GM06990 (cell line): ENCODE measurements around the gene CCNY.
"Not testable (repeated sequence)": the region's sequence is repeated elsewhere in the genome, so short reads cannot be mapped to it uniquely, and the experiment has no call there.

Source experiments
- DNase-seq: peaks from one replicate; pipeline ENCODE4 v3.0.0-alpha.2; 2011; ENCODE audit not compliant: insufficient read length; ENCODE audit errors: extremely low read depth
- H3K27me3 ChIP-seq: replicated peaks from 2 replicates; pipeline ENCODE4 v1.6.0; 2011; ENCODE audit warnings: low read length; ENCODE audit not compliant: control insufficient read depth, insufficient read depth
- H3K36me3 ChIP-seq: 2 replicates; pipeline ENCODE4 v1.5.1; 2011; ENCODE audit warnings: low read length; ENCODE audit not compliant: control insufficient read depth, insufficient read depth
- H3K4me3 ChIP-seq: replicated peaks from 2 replicates; pipeline ENCODE4 v1.5.1; 2011; ENCODE audit warnings: low read depth, mild to moderate bottlenecking, control low read depth, low read length
- CTCF ChIP-seq: IDR thresholded peaks from 2 replicates; pipeline ENCODE4 v1.5.1; 2011; ENCODE audit warnings: low read length, control low read depth, mild to moderate bottlenecking, inconsistent platforms; ENCODE audit not compliant: insufficient read depth, poor library complexity, severe bottlenecking

CCNY gene

GRCh38 chr10:35526746-35527145 is 190.4 kb downstream of the CCNY start:
- Histone ChIP-seq H3K4me3 (no peak overlapping the region), H3K27me3 (no peaks in the 10 kb centered on the region), H3K36me3 (no peaks in the 10 kb centered on the region; the same call in none of the 2 replicates)
- DNase-seq, result no peak
- no peak for TF ChIP-seq CTCF

- no peak for TF ChIP-seq CTCF
- H3K4me3 ChIP-seq, result no peak overlapping the region
- no peaks in the 10 kb centered on the region for H3K27me3 ChIP-seq
- peaks cover 7% of the 10 kb centered on the region for H3K36me3 ChIP-seq
- no peak for DNase-seq
These were observed 195.8 kb downstream of the CCNY start for GRCh38 chr10:35532141-35532540.

GRCh38 chr10:35533565-35533964 is 197.3 kb downstream of the CCNY start:
- DNase-seq, result no peak
- H3K36me3 ChIP-seq, result peaks cover 7% of the 10 kb centered on the region
- TF ChIP-seq CTCF, result no peak
- H3K27me3 ChIP-seq, result no peaks in the 10 kb centered on the region
- H3K4me3 ChIP-seq, result no peak overlapping the region

- no peak overlapping the region for H3K4me3 ChIP-seq
- no peak for DNase-seq
- no peak for TF ChIP-seq CTCF
- H3K27me3 ChIP-seq, result no peaks in the 10 kb centered on the region
- H3K36me3 ChIP-seq, result peaks cover 7% of the 10 kb centered on the region
These were observed 198.8 kb downstream of the CCNY start for GRCh38 chr10:35535136-35535535.

GRCh38 chr10:35536789-35537188 is 200.5 kb downstream of the CCNY start:
- Histone ChIP-seq H3K27me3 (no peaks in the 10 kb centered on the region), H3K36me3 (peaks cover 7% of the 10 kb centered on the region), H3K4me3 (no peak overlapping the region)
- no peak for DNase-seq
- TF ChIP-seq CTCF, result no peak

GRCh38 chr10:35537925-35538324 is 201.6 kb downstream of the CCNY start:
- not testable (repeated sequence) for H3K36me3 ChIP-seq, H3K4me3 ChIP-seq, H3K27me3 ChIP-seq, DNase-seq
